Islet precursor cell (in vitro differentiated cells): ENCODE measurements around the gene ARL6IP4.
"Not testable (repeated sequence)": the region's sequence is repeated elsewhere in the genome, so short reads cannot be mapped to it uniquely, and the experiment has no call there.

Experiments used
- DNase-seq: peaks from one replicate; pipeline ENCODE4 v3.0.0-alpha.2; 2018

Gene ARL6IP4

GRCh38 chr12:122980183-122981035 lies at the start of gene ARL6IP4:
TSS of gene ARL6IP4 (plus strand) at chr12:122980681. CDS start at chr12:122981140, 459 bp downstream.
- peak; percentile 88 for DNase-seq

- DNase-seq, result no peak
Observed at GRCh38 chr12:122932207-122932606, 48.3 kb upstream of the ARL6IP4 start.

DNA sequence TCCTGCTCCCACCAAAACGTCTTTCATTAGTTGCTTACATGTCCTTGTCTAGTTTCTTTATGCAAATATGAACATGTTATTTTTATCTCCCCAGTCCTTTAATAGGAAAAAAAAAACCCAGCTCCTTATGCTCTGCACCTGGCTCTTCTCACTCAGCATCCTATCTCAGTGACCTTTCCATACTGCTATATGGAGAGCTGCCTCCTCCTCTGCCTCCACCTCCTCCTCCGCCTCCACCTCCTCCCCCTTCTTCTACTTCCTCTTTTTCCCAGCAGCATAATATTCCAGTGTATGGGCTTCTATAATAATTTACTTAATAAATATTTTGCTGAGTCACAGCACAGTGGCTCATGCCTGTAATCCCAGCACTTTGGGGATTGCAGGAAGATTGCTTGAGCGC lies 45.8 kb upstream of the ARL6IP4 start:
- no peak for DNase-seq

DNA sequence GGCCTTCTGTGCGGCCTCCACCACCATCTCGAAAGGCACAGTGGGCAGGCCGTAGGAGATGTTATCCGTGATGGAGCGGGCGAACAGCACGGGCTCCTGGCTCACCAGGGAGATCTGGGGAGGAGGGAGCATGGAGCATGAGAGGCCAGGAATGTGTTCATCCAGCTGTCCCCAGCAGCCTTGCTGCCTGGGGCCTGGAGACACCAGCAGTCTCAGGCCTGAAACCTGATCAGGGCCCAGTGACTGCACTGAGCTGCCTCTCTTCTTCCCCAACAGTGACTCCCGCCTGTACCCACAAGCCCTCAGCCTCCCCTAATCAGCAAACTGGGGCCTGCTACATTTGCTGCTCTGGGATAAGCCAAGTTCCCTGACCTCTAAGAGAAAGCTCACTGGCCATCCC lies 45.2 kb upstream of the ARL6IP4 start:
- DNase-seq, result peak; percentile 78

GRCh38 chr12:122937622-122938091 lies 42.8 kb upstream of the ARL6IP4 start:
- DNase-seq, result no peak

- DNase-seq, result no peak
Observed at GRCh38 chr12:122939125-122939524, 41.4 kb upstream of the ARL6IP4 start.

DNA sequence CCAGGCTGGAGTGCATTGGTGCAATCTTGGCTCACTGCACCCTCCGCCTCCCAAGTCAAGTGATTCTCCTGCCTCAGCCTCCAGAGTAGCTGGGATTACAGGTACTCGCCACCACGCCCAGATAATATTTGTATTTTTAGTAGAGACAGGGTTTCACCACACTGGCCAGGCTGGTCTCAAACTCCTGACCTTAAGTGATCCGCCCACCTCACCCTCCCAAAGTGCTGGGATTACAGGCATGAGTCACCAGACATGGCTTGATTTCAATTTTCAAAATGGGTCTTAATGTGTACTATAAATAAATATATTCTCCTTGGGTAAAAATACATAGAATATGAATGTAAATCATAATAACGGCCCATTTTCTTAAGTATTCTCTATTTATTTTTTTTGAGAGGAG lies 39.1 kb upstream of the ARL6IP4 start:
- DNase-seq, result not testable (repeated sequence)

DNA sequence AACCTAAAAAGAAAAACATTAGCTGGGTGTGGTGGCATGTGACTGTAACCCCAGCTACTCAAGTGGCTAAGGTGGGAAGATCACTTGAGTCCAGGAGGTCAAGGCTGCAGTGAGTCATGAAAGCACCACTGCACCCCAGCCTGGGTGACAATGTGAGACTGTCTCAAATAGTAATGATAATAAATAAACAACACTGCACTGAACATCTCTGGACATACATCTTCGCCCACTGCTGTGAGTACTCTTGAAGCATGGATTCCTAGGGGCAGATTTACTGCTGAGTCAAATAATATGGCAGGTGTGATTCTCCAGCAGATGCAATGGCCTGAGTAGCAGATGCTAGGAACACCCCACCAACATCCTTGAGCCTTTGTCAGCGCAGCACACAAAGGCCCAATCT lies 37.8 kb upstream of the ARL6IP4 start:
- no peak for DNase-seq

GRCh38 chr12:122943196-122943595 lies 37.3 kb upstream of the ARL6IP4 start:
- no peak for DNase-seq

DNA sequence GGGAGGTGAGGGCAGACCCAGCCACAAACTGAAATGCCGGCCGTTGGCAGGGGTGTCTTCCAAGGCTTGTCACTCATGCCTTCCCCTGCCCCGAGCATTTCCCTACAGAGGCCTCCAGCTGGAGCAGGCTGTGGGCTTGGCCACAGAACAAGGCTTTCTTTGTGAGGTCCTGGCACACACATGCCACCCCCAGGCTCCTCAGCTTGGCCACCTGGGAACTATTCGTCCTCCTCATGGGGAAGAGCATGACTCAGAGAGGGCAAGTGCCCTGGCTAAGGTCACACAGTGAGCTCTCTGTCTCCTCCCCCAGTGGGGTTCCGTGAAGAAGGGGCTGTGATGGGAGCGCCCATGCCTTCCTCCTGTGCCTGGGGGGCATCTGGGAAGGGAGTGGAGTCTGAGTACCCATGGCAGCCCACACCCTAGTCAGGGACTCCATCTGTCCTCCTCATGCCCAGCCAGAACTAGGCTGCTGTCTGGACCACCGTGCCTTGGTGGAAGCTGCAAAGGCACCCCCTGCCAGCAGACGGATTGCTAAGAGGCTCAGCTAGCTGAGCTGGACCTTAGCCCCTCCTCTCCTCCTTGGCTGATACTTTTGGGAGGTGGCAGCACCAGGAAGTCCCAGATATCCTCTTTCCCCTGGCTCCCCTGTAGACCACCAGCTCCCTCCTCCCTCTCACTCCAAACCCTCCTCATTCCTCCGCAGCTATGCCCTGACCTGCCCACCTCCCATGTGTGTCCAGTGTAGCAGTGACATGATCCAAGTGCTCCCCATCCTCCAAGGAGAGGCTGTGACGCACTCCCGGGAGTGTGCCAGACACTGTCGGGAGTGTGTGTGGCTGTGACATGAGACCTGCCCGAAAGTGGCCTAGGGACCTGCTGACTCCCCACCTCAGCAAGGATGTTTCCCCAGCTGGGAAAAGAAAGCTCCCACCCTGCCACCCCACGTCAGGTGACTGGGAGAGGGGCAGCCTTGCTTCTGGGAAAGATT lies 35.6 kb upstream of the ARL6IP4 start:
- DNase-seq, result peak; percentile 94

GRCh38 chr12:122946690-122947341 lies 33.7 kb upstream of the ARL6IP4 start:
- DNase-seq, result peak; percentile 100

GRCh38 chr12:122947352-122947792 lies 33.1 kb upstream of the ARL6IP4 start:
- DNase-seq, result no peak

- no peak for DNase-seq
Observed at GRCh38 chr12:122948605-122949004, 31.9 kb upstream of the ARL6IP4 start.

DNA sequence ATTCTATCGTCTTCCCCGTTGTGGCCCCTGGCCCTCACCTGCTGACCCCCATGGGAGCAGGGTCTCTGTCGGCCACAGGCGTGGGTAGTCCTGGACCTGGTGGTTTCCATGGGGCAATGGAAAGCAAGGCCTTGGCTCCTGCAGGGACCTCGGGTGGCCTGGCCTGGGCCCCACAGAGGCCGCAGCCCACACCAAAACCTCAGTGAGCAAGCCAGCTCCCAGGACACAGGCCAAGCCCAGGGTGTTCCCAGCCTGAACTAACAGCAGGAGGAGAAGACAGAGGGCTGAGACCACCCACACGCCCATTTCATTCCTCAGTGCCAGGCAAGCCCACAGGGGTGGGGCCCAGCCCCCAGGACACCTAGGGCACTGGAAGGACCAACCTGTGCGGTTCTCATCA lies 31.1 kb upstream of the ARL6IP4 start:
- DNase-seq, result no peak

GRCh38 chr12:122949816-122950675 lies 30.4 kb upstream of the ARL6IP4 start:
- no peak for DNase-seq

GRCh38 chr12:122951406-122951805 lies 29.1 kb upstream of the ARL6IP4 start:
- DNase-seq, result peak; percentile 91

- DNase-seq, result peak; percentile 94
Observed at GRCh38 chr12:122951979-122952892, 28.2 kb upstream of the ARL6IP4 start.

DNA sequence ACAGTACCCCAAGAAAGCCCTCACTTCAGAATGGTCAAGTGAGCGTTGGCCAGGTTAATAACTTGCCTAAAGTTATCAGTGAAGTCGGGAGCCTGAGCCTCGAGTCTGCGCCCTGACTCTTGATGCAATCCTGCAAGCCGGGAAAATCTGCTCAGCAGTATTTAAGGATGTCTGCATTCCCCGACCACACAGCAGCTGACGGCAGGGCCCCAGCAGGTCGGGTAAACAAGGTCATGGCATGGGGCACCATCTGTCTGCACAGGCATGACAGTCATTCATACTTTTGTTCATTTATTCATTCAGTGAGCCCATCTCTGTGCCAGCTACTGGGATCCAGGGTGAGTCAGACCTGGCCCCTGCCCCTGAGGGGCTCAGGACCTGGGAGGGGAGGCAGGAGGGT lies 25.3 kb upstream of the ARL6IP4 start:
- DNase-seq, result no peak

- no peak for DNase-seq
Observed at GRCh38 chr12:122956035-122956434, 24.4 kb upstream of the ARL6IP4 start.

- DNase-seq, result no peak
Observed at GRCh38 chr12:122958198-122958888, 22.1 kb upstream of the ARL6IP4 start.
